C1 segment of cervical spinal cord (tissue), 14 donors: Measurements from ENCODE around the gene DOK4.
A peak's percentile ranks its signal among the peaks of the same experiment; 100 is the strongest.

Experiments used
- DNase-seq, 14 donors: peaks; one replicate each; lab custom pipeline; 2025; lab: John Stamatoyannopoulos, UW

DOK4 gene

GRCh38 chr16:57485916-57486857 lies at the start of gene DOK4:
TSS of gene DOK4 (minus strand) at chr16:57486493. CDS start at chr16:57479507, 6,986 bp downstream.
- peak in 7 of 14 donors; percentile 21 to 71 (median 39) for DNase-seq

GRCh38 chr16:57535680-57536305 lies 49.5 kb upstream of the DOK4 start:
- peak; percentile 31 to 85 (median 66) for DNase-seq

GRCh38 chr16:57534881-57535658 lies 48.8 kb upstream of the DOK4 start:
- DNase-seq: no peak

GRCh38 chr16:57534337-57534880 lies 48.1 kb upstream of the DOK4 start:
- DNase-seq: no peak

- no peak for DNase-seq
These were observed 47.4 kb upstream of the DOK4 start for GRCh38 chr16:57533431-57534336.

- DNase-seq: no peak
These were observed 46.0 kb upstream of the DOK4 start for GRCh38 chr16:57532266-57532625.

GRCh38 chr16:57531635-57532265 lies 45.5 kb upstream of the DOK4 start:
- DNase-seq: no peak

DNA sequence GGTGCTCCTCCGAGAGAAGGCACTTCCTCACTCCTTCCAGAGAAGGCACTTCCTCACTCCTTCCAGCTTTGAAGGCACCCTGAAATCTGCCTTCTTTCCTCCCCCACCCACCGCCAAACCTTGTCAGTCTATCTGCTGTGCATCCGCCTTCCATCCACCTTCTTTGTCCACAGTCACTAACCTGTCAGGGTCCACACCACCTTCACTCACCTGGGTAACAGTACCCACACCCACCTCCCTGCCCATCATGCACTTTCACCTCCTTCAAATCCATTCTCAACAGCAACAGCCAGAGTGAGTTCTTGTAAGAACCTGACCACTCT lies 44.9 kb upstream of the DOK4 start:
- no peak for DNase-seq

GRCh38 chr16:57530522-57531252 lies 44.4 kb upstream of the DOK4 start:
- no peak for DNase-seq

DNA sequence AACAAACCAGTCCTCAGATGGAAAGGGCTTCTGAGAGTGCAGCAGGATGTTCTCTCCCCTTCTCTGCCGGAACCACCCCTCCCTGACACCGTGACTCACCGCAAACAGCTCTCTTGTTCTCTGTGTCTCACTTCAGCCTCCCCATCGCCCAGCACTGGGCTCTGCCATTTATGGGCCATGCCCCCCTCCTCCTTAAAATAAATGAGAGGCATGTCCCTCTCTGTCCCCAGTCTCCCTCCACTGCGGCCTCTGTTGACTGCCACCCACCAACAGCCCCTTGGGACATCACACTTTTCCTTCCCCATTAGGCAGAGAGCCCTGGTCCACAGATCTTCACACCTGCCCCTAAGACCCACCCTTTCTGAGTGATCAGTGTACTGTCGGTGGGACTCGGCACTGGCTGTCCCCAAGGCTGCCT lies 43.8 kb upstream of the DOK4 start:
- peak in 2 of 14 donors; percentile 24 to 29 for DNase-seq

- DNase-seq: no peak
These were observed 43.3 kb upstream of the DOK4 start for GRCh38 chr16:57529391-57530103.

GRCh38 chr16:57528499-57529390 lies 42.5 kb upstream of the DOK4 start:
- DNase-seq: no peak

- DNase-seq: no peak
These were observed 41.5 kb upstream of the DOK4 start for GRCh38 chr16:57527610-57528360.

DNA sequence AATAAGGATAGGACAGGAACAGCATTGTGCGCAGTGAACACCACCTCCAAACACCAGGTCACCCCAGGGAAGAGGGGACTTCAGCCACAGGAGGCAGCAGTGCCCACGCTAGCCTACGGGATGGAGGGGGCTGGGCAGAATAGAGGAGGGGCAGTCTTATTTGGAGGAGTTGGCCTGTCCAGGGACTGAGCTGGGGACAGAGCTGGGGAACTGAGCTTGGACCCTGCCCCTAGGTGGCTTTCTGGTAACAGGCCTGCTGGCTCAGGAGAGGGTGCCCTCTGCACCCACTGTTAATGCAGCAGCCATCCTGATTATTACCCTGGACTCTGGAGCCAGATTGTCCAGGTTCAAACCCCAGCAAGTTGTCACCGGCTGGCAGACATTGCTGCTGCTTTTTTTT lies 40.7 kb upstream of the DOK4 start:
- no peak for DNase-seq

DNA sequence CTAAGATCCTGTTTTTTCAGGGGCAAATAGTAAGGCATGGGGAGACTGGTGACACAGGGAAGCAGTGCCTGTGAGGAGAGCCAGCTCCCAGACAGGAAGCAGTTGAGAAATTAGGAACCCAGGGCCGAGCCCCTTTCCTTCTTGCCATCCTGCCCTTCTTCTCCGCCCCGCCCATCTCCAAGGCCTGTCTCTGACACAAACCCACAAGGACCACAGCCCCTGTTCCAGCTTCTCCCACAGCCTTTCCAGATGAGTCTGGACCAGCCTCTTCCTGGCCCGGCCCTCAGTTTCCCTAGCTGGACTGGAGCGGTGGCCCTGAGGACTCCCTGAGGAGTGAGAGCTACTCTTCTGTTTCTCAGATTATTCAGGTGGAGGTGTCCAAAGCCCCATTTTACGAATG lies 40.2 kb upstream of the DOK4 start:
- DNase-seq: no peak

DNA sequence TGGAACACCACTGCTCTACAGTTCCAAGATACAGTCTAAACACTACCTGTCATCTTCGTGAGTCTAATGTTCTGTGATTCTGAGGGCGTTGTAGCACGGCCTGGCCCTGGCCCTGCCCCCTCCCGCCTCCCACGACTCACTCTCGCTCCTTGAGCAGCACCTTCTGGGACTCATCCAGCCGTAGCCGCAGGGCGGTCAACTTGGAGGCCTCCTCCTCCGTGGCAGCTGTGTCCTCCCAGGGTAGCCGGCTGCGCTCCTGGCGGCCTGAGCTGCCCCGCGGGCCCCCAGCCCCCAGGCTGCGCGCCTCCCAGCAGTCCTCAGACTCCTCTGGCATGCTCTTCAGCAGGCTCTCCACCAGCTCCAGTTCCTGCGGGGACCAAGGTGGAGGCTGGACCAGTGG lies 39.5 kb upstream of the DOK4 start:
- no peak for DNase-seq

DNA sequence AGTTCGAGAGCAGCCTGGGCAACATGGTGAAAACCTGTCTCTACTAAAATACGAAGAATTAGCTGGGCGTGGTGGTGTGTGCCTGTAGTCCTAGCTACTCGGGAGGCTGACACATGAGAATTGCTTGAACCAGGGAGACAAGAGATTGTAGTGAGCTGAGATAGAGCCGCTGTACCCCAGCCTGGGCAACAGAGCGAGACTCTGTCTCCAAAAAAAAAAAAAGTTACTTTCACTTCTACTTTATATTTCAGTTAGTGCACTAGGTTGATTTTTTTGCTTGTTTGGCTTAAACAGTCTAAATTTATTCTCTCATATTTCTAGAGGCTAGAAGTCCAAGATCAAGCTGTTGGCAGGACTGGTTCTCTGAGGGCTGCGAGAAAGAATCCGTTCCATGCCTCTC lies 36.7 kb upstream of the DOK4 start:
- no peak for DNase-seq
